ENCODE measurements around the gene ISOC1.

ISOC1 gene

GRCh38 chr5:129124608-129125007, 30.1 kb downstream of the ISOC1 start:
- no peaks in the 10 kb centered on the region for H3K9me3 ChIP-seq (ENCODE audit: control insufficient read depth, insufficient read depth, low read length)
- H3K27me3 ChIP-seq (ENCODE audit: control insufficient read depth, insufficient read depth, low read length): no peaks in the 10 kb centered on the region
- WGBS (ENCODE audit: insufficient coverage, insufficient read length): no CpG with 5 or more reads among the region's 1 CpG
- no peaks in the 10 kb centered on the region for H3K4me1 ChIP-seq (ENCODE audit: control insufficient read depth, insufficient read depth, low read length)
- no peak for DNase-seq (ENCODE audit: low read depth, low spot score)
- H3K27ac ChIP-seq (ENCODE audit: low read length): no peak overlapping the region
- H3K4me3 ChIP-seq (ENCODE audit: low read length): no peak overlapping the region
- H3K36me3 ChIP-seq (ENCODE audit: control insufficient read depth, insufficient read depth, low read length): no peaks in the 10 kb centered on the region

- Histone ChIP-seq H3K36me3 (ENCODE audit: control insufficient read depth, insufficient read depth, low read length) (no peaks in the 10 kb centered on the region), H3K4me1 (ENCODE audit: control insufficient read depth, insufficient read depth, low read length) (no peaks in the 10 kb centered on the region), H3K4me3 (ENCODE audit: low read length) (no peak overlapping the region), H3K27me3 (ENCODE audit: control insufficient read depth, insufficient read depth, low read length) (no peaks in the 10 kb centered on the region), H3K9me3 (ENCODE audit: control insufficient read depth, insufficient read depth, low read length) (no peaks in the 10 kb centered on the region), H3K27ac (ENCODE audit: low read length) (no peak overlapping the region)
- no peak for DNase-seq (ENCODE audit: low read depth, low spot score)
- no CpG with 5 or more reads among the region's 2 CpGs for WGBS (ENCODE audit: insufficient coverage, insufficient read length)
Measured at GRCh38 chr5:129125819-129126218, 31.3 kb downstream of the ISOC1 start.

GRCh38 chr5:129133553-129133952, 39.0 kb downstream of the ISOC1 start:
- Histone ChIP-seq H3K4me1 (ENCODE audit: control insufficient read depth, insufficient read depth, low read length) (no peaks in the 10 kb centered on the region), H3K4me3 (ENCODE audit: low read length) (no peak overlapping the region), H3K36me3 (ENCODE audit: control insufficient read depth, insufficient read depth, low read length) (no peaks in the 10 kb centered on the region), H3K27me3 (ENCODE audit: control insufficient read depth, insufficient read depth, low read length) (no peaks in the 10 kb centered on the region), H3K27ac (ENCODE audit: low read length) (no peak overlapping the region), H3K9me3 (ENCODE audit: control insufficient read depth, insufficient read depth, low read length) (no peaks in the 10 kb centered on the region)
- no peak for DNase-seq (ENCODE audit: low read depth, low spot score)
- no CpG with 5 or more reads among the region's 1 CpG for WGBS (ENCODE audit: insufficient coverage, insufficient read length)

GRCh38 chr5:129135633-129136032, 41.1 kb downstream of the ISOC1 start:
- Histone ChIP-seq H3K27ac (ENCODE audit: low read length) (no peak overlapping the region), H3K27me3 (ENCODE audit: control insufficient read depth, insufficient read depth, low read length) (no peaks in the 10 kb centered on the region), H3K4me3 (ENCODE audit: low read length) (no peak overlapping the region), H3K36me3 (ENCODE audit: control insufficient read depth, insufficient read depth, low read length) (no peaks in the 10 kb centered on the region), H3K9me3 (ENCODE audit: control insufficient read depth, insufficient read depth, low read length) (no peaks in the 10 kb centered on the region), H3K4me1 (ENCODE audit: control insufficient read depth, insufficient read depth, low read length) (no peaks in the 10 kb centered on the region)
- peak; percentile 11 for DNase-seq (ENCODE audit: low read depth, low spot score)

- Histone ChIP-seq H3K27me3 (ENCODE audit: control insufficient read depth, insufficient read depth, low read length) (no peaks in the 10 kb centered on the region), H3K36me3 (ENCODE audit: control insufficient read depth, insufficient read depth, low read length) (no peaks in the 10 kb centered on the region), H3K9me3 (ENCODE audit: control insufficient read depth, insufficient read depth, low read length) (no peaks in the 10 kb centered on the region), H3K27ac (ENCODE audit: low read length) (no peak overlapping the region), H3K4me3 (ENCODE audit: low read length) (no peak overlapping the region), H3K4me1 (ENCODE audit: control insufficient read depth, insufficient read depth, low read length) (no peaks in the 10 kb centered on the region)
- no peak for DNase-seq (ENCODE audit: low read depth, low spot score)
Measured at GRCh38 chr5:129137637-129138036, 43.1 kb downstream of the ISOC1 start.

GRCh38 chr5:129141078-129141477, 46.5 kb downstream of the ISOC1 start:
- no peaks in the 10 kb centered on the region for H3K4me1 ChIP-seq (ENCODE audit: control insufficient read depth, insufficient read depth, low read length)
- no peaks in the 10 kb centered on the region for H3K9me3 ChIP-seq (ENCODE audit: control insufficient read depth, insufficient read depth, low read length)
- no CpG with 5 or more reads among the region's 4 CpGs for WGBS (ENCODE audit: insufficient coverage, insufficient read length)
- no peak overlapping the region for H3K4me3 ChIP-seq (ENCODE audit: low read length)
- no peak for DNase-seq (ENCODE audit: low read depth, low spot score)
- no peaks in the 10 kb centered on the region for H3K27me3 ChIP-seq (ENCODE audit: control insufficient read depth, insufficient read depth, low read length)
- H3K36me3 ChIP-seq (ENCODE audit: control insufficient read depth, insufficient read depth, low read length): no peaks in the 10 kb centered on the region
- H3K27ac ChIP-seq (ENCODE audit: low read length): no peak overlapping the region

- Histone ChIP-seq H3K27ac (ENCODE audit: low read length) (no peak overlapping the region), H3K27me3 (ENCODE audit: control insufficient read depth, insufficient read depth, low read length) (no peaks in the 10 kb centered on the region), H3K4me1 (ENCODE audit: control insufficient read depth, insufficient read depth, low read length) (no peaks in the 10 kb centered on the region), H3K4me3 (ENCODE audit: low read length) (no peak overlapping the region), H3K36me3 (ENCODE audit: control insufficient read depth, insufficient read depth, low read length) (no peaks in the 10 kb centered on the region), H3K9me3 (ENCODE audit: control insufficient read depth, insufficient read depth, low read length) (no peaks in the 10 kb centered on the region)
- no peak for DNase-seq (ENCODE audit: low read depth, low spot score)
- no CpG with 5 or more reads among the region's 2 CpGs for WGBS (ENCODE audit: insufficient coverage, insufficient read length)
Measured at GRCh38 chr5:129141696-129142095, 47.1 kb downstream of the ISOC1 start.

- DNase-seq (ENCODE audit: low read depth, low spot score): no peak
- Histone ChIP-seq H3K9me3 (ENCODE audit: control insufficient read depth, insufficient read depth, low read length) (no peaks in the 10 kb centered on the region), H3K4me3 (ENCODE audit: low read length) (no peak overlapping the region), H3K36me3 (ENCODE audit: control insufficient read depth, insufficient read depth, low read length) (no peaks in the 10 kb centered on the region), H3K27me3 (ENCODE audit: control insufficient read depth, insufficient read depth, low read length) (no peaks in the 10 kb centered on the region), H3K27ac (ENCODE audit: low read length) (no peak overlapping the region), H3K4me1 (ENCODE audit: control insufficient read depth, insufficient read depth, low read length) (no peaks in the 10 kb centered on the region)
- WGBS (ENCODE audit: insufficient coverage, insufficient read length): no CpG with 5 or more reads among the region's 3 CpGs
Measured at GRCh38 chr5:129155876-129156275, 61.3 kb downstream of the ISOC1 start.

GRCh38 chr5:129161830-129162229, 67.3 kb downstream of the ISOC1 start:
- H3K27ac ChIP-seq (ENCODE audit: low read length): no peak overlapping the region
- no peak for DNase-seq (ENCODE audit: low read depth, low spot score)
- 0 out of 2 replicates have a peak, but pooled peaks cover 3% of the 10 kb centered on the region for H3K36me3 ChIP-seq (ENCODE audit: control insufficient read depth, insufficient read depth, low read length)
- H3K4me3 ChIP-seq (ENCODE audit: low read length): no peak overlapping the region
- no peaks in the 10 kb centered on the region for H3K9me3 ChIP-seq (ENCODE audit: control insufficient read depth, insufficient read depth, low read length)
- no peaks in the 10 kb centered on the region for H3K4me1 ChIP-seq (ENCODE audit: control insufficient read depth, insufficient read depth, low read length)
- no peaks in the 10 kb centered on the region for H3K27me3 ChIP-seq (ENCODE audit: control insufficient read depth, insufficient read depth, low read length)
